LoVo (cell line): ENCODE data around the gene GABARAPL2.
A peak's percentile ranks its signal among the peaks of the same experiment; 100 is the strongest.

Experiments
- DNase-seq: peaks from one replicate; pipeline ENCODE4 v3.0.0-alpha.2; 2016; ENCODE audit warnings: low spot score

The GABARAPL2 gene

GRCh38 chr16:75555213-75555706 lies 10.9 kb upstream of the GABARAPL2 start:
- peak; percentile 88 for DNase-seq

GRCh38 chr16:75555707-75556430 lies 10.3 kb upstream of the GABARAPL2 start, which contains the start of gene TMEM231:
Gene TMEM231 (minus strand): TSS chr16:75556252. CDS start chr16:75556209, 43 bp downstream.
- peak; percentile 90 for DNase-seq

GRCh38 chr16:75556431-75556950 lies 9.7 kb upstream of the GABARAPL2 start:
- no peak for DNase-seq

- no peak for DNase-seq
These were observed 7.3 kb upstream of the GABARAPL2 start for GRCh38 chr16:75558846-75559401.

- DNase-seq, result no peak
These were observed 6.4 kb upstream of the GABARAPL2 start for GRCh38 chr16:75559564-75560372.

- DNase-seq, result no peak
These were observed 539 bp upstream of the GABARAPL2 start for GRCh38 chr16:75565640-75566039.

- DNase-seq, result no peak
These were observed 628 bp downstream of the GABARAPL2 start for GRCh38 chr16:75566758-75567255.

- DNase-seq, result no peak
These were observed 1.7 kb downstream of the GABARAPL2 start for GRCh38 chr16:75567911-75568310.

GRCh38 chr16:75570396-75571065 lies 4.4 kb downstream of the GABARAPL2 start:
- DNase-seq, result no peak

GRCh38 chr16:75572864-75573542 lies 6.8 kb downstream of the GABARAPL2 start:
- no peak for DNase-seq

- DNase-seq, result no peak
These were observed 7.8 kb downstream of the GABARAPL2 start for GRCh38 chr16:75573955-75574354.

GRCh38 chr16:75575958-75576357 lies 9.8 kb downstream of the GABARAPL2 start:
- DNase-seq, result no peak

GRCh38 chr16:75576384-75576811 lies 10.2 kb downstream of the GABARAPL2 start:
- DNase-seq, result no peak

- DNase-seq, result no peak
These were observed 12.0 kb downstream of the GABARAPL2 start for GRCh38 chr16:75578212-75578611.

GRCh38 chr16:75578725-75579124 lies 12.5 kb downstream of the GABARAPL2 start:
- no peak for DNase-seq

GRCh38 chr16:75579281-75579834 lies 13.2 kb downstream of the GABARAPL2 start:
- DNase-seq, result no peak

GRCh38 chr16:75584108-75584507 lies 17.9 kb downstream of the GABARAPL2 start:
- DNase-seq, result no peak

- DNase-seq, result no peak
These were observed 22.5 kb downstream of the GABARAPL2 start for GRCh38 chr16:75588716-75589115.

- DNase-seq, result no peak
These were observed 23.1 kb downstream of the GABARAPL2 start for GRCh38 chr16:75589306-75589705.

- no peak for DNase-seq
These were observed 25.0 kb downstream of the GABARAPL2 start for GRCh38 chr16:75590920-75591843.
